GM23338 (cell line): ENCODE data around the gene TLR6. TPM values are rescaled to one million over a fixed set of nuclear protein-coding genes. Genes with fewer than 3 reads are reported as not detected.

Source experiments
- ATAC-seq: fragments of 200-7000 bp; cut with Tn5 transposase; 3 replicates; pipeline ENCODE4 v1.9.1; 2020
- DNase-seq: peaks from one replicate; pipeline ENCODE4 v3.0.0-alpha.2; 2015; ENCODE audit warnings: low spot score
- H2AFZ ChIP-seq: fragments of 200-600 bp; sonication (generic); 2 replicates; pipeline ENCODE4 v1.8.0; 2016; ENCODE audit warnings: antibody characterized with exemption, mild to moderate bottlenecking, moderate library complexity
- H3F3A ChIP-seq: fragments of 200-600 bp; sonication (generic); replicated peaks from 2 replicates; pipeline ENCODE4 v1.8.0; 2017; ENCODE audit warnings: antibody characterized with exemption, mixed run types, low read depth
- H3K27ac ChIP-seq: fragments of 200-600 bp; sonication (generic); 2 replicates; pipeline ENCODE4 v1.6.1; 2016; ENCODE audit warnings: low read depth
- H3K27me3 ChIP-seq: fragments of 200-600 bp; sonication (generic); 2 replicates; pipeline ENCODE4 v1.8.0; 2016; ENCODE audit warnings: mild to moderate bottlenecking, mixed run types, moderate library complexity; ENCODE audit not compliant: insufficient read depth
- H3K36me3 ChIP-seq: fragments of 200-600 bp; sonication (generic); 2 replicates; pipeline ENCODE4 v1.8.0; 2016; ENCODE audit warnings: mild to moderate bottlenecking; ENCODE audit not compliant: insufficient read depth
- H3K4me1 ChIP-seq: fragments of 200-600 bp; sonication (generic); 2 replicates; pipeline ENCODE4 v1.8.0; 2016; ENCODE audit warnings: mild to moderate bottlenecking, moderate library complexity; ENCODE audit not compliant: insufficient read depth
- H3K4me2 ChIP-seq: fragments of 200-600 bp; sonication (generic); 2 replicates; pipeline ENCODE4 v1.7.1; 2017; ENCODE audit warnings: mixed run types
- H3K4me3 ChIP-seq: fragments of 200-600 bp; sonication (generic); 2 replicates; pipeline ENCODE4 v1.6.1; 2016; ENCODE audit warnings: mixed run types
- H3K79me2 ChIP-seq: fragments of 200-600 bp; sonication (generic); replicated peaks from 2 replicates; pipeline ENCODE4 v1.8.0; 2017; ENCODE audit warnings: mild to moderate bottlenecking; ENCODE audit not compliant: insufficient read depth
- H3K9me2 ChIP-seq: fragments of 200-600 bp; sonication (generic); 2 replicates; pipeline ENCODE4 v1.8.0; 2017; ENCODE audit not compliant: insufficient read depth
- H4K20me1 ChIP-seq: fragments of 200-600 bp; sonication (generic); replicated peaks from 2 replicates; pipeline ENCODE4 v1.8.0; 2017; ENCODE audit warnings: mild to moderate bottlenecking; ENCODE audit not compliant: insufficient read depth
- H3K27ac Mint-ChIP-seq: 2 replicates; pipeline ENCODE4 v1.8.0; 2020; ENCODE audit warnings: inconsistent platforms, mild to moderate bottlenecking, moderate library complexity, mixed read lengths
- H3K27me3 Mint-ChIP-seq: 3 replicates; pipeline ENCODE4 v1.8.0; 2022; ENCODE audit warnings: low read depth, mild to moderate bottlenecking, moderate library complexity, mixed read lengths, inconsistent platforms; ENCODE audit not compliant: insufficient read depth, poor library complexity
- H3K36me3 Mint-ChIP-seq: 3 replicates; pipeline ENCODE4 v1.8.0; 2021; ENCODE audit warnings: low read depth, mild to moderate bottlenecking, inconsistent platforms, moderate library complexity, mixed read lengths
- H3K4me1 Mint-ChIP-seq: 3 replicates; pipeline ENCODE4 v1.8.0; 2020; ENCODE audit warnings: mild to moderate bottlenecking, inconsistent platforms, mixed read lengths
- H3K4me3 Mint-ChIP-seq: 3 replicates; pipeline ENCODE4 v1.8.0; 2021; ENCODE audit warnings: moderate library complexity, mild to moderate bottlenecking, inconsistent platforms, mixed read lengths
- H3K9me3 Mint-ChIP-seq: 3 replicates; pipeline ENCODE4 v1.8.0; 2020; ENCODE audit warnings: moderate library complexity, mild to moderate bottlenecking, inconsistent platforms, mixed read lengths
- CREB1 ChIP-seq: fragments of 250-450 bp; sonication (Bioruptor Pico); IDR thresholded peaks from 2 replicates; pipeline ENCODE4 v1.5.0; 2020; ENCODE audit warnings: low read depth, mild to moderate bottlenecking, moderate library complexity
- ETS1 ChIP-seq: IDR thresholded peaks from 2 replicates; pipeline ENCODE4 v1.6.1; 2016; ENCODE audit warnings: antibody characterized with exemption
- EZH2phosphoT487 ChIP-seq: fragments of 200-600 bp; sonication (generic); IDR thresholded peaks from one replicate; pipeline ENCODE4 v1.8.1; 2018; ENCODE audit warnings: antibody characterized with exemption; ENCODE audit not compliant: unreplicated experiment
- JUNB ChIP-seq: IDR thresholded peaks from one replicate; pipeline ENCODE4 v1.6.1; 2016; ENCODE audit warnings: antibody characterized with exemption; ENCODE audit not compliant: unreplicated experiment
- NANOG ChIP-seq: IDR thresholded peaks from 2 replicates; pipeline ENCODE4 v1.6.1; 2016; ENCODE audit warnings: antibody characterized with exemption, borderline replicate concordance
- POLR2AphosphoS5 ChIP-seq: IDR thresholded peaks from 2 replicates; pipeline ENCODE4 v1.6.1; 2016; ENCODE audit warnings: antibody characterized with exemption, low read depth
- STAT1 ChIP-seq: IDR thresholded peaks from one replicate; pipeline ENCODE4 v1.6.1; 2016; ENCODE audit warnings: antibody characterized with exemption; ENCODE audit not compliant: unreplicated experiment
- ZNF114 ChIP-seq: fragments of 250-450 bp; sonication (Bioruptor Pico); IDR thresholded peaks from 2 replicates; pipeline ENCODE4 v1.5.0; 2020; ENCODE audit warnings: mild to moderate bottlenecking, moderate library complexity
- ZNF331 ChIP-seq: fragments of 250-450 bp; sonication (Bioruptor Pico); IDR thresholded peaks from 2 replicates; pipeline ENCODE4 v1.5.0; 2020; ENCODE audit warnings: low read depth, mild to moderate bottlenecking, moderate library complexity
- polyA plus RNA-seq: library from polyadenylated mRNA; unstranded; fragments of >200 nt; fragmentation: Nextera tagmentation; extraction: Ambion mirVana; gene quantifications from 2 replicates; pipeline ENCODE4 v1.2.1, GENCODE V29; 2016
- total RNA-seq: library from RNA; depleted of rRNA; stranded (reverse); fragments of >200 nt; shearing (Covaris generic); gene quantifications from 2 replicates; pipeline ENCODE4 v1.2.3, GENCODE V29; 2014
- TF ChIP-seq, protein P1 (sequence below): IDR thresholded peaks from one replicate; pipeline ENCODE4 v1.6.1; 2018; ENCODE audit warnings: antibody characterized with exemption; ENCODE audit not compliant: unreplicated experiment
- TF ChIP-seq, protein P2 (sequence below), 2 experiments: fragments of 200-600 bp in 1 of 2; sonication (generic) in 1 of 2; conservative IDR thresholded peaks; 2 replicates each; pipeline versions ENCODE4 v1.5.1 to v1.6.1; 2016 to 2017; ENCODE audit warnings: antibody characterized with exemption in 2 of 2, low read depth in 2 of 2, mild to moderate bottlenecking in 2 of 2, moderate library complexity in 1 of 2

The TLR6 gene
- total and polyA plus RNA-seq, 2 experiments from 2014 or later: 0.14 TPM; not detected in 1

DNA sequence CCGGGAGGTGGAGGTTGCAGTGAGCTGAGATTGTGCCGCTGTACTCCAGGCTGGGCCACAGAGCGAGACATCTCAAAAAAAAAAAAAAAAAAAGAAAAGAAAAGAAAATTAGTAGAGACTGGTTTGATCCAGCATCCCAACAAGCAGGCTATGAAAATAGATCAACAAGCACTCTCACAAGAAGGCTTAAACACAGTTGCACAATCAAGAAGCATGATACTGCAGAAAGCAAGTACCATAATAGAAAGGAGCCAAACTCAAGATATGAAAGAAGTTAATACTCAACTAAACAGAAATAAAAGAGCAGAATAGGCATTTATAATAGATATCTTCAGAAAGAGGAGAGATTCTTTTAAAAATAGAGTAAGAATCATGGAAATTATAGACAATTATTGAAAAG, 10.6 kb downstream of the TLR6 start (continued):
- TF ChIP-seq, protein P1, sequence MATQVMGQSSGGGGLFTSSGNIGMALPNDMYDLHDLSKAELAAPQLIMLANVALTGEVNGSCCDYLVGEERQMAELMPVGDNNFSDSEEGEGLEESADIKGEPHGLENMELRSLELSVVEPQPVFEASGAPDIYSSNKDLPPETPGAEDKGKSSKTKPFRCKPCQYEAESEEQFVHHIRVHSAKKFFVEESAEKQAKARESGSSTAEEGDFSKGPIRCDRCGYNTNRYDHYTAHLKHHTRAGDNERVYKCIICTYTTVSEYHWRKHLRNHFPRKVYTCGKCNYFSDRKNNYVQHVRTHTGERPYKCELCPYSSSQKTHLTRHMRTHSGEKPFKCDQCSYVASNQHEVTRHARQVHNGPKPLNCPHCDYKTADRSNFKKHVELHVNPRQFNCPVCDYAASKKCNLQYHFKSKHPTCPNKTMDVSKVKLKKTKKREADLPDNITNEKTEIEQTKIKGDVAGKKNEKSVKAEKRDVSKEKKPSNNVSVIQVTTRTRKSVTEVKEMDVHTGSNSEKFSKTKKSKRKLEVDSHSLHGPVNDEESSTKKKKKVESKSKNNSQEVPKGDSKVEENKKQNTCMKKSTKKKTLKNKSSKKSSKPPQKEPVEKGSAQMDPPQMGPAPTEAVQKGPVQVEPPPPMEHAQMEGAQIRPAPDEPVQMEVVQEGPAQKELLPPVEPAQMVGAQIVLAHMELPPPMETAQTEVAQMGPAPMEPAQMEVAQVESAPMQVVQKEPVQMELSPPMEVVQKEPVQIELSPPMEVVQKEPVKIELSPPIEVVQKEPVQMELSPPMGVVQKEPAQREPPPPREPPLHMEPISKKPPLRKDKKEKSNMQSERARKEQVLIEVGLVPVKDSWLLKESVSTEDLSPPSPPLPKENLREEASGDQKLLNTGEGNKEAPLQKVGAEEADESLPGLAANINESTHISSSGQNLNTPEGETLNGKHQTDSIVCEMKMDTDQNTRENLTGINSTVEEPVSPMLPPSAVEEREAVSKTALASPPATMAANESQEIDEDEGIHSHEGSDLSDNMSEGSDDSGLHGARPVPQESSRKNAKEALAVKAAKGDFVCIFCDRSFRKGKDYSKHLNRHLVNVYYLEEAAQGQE: no peak
- TF ChIP-seq ZNF331 (CRISPR knock-in tag): no peak

GRCh38 chr4:38842994-38843393, 13.6 kb downstream of the TLR6 start:
- H3F3A ChIP-seq: no peaks in the 10 kb centered on the region
- no peaks in the 10 kb centered on the region for H3K36me3 ChIP-seq
- H3K27me3 Mint-ChIP-seq: peaks cover 2% of the 10 kb centered on the region
- no peak overlapping the region for H3K4me2 ChIP-seq
- no peaks in the 10 kb centered on the region for H3K79me2 ChIP-seq
- H3K4me3 Mint-ChIP-seq: no peak overlapping the region
- no peak for TF ChIP-seq NANOG
- no peak overlapping the region for H2AFZ ChIP-seq
- H3K9me3 Mint-ChIP-seq: peaks cover 19% of the 10 kb centered on the region; the same call in 2 of the 3 replicates
- H3K4me1 ChIP-seq: no peaks in the 10 kb centered on the region
- ATAC-seq (peak; percentile 29; the same call in 1 of the 3 replicates), DNase-seq (no peak)
- no peak overlapping the region for H3K27ac Mint-ChIP-seq
- H3K9me2 ChIP-seq: no peaks in the 10 kb centered on the region
- no peaks in the 10 kb centered on the region for H4K20me1 ChIP-seq
- H3K27me3 ChIP-seq: no peaks in the 10 kb centered on the region
- peaks cover 14% of the 10 kb centered on the region; the same call in 2 of the 3 replicates for H3K36me3 Mint-ChIP-seq
- peaks cover 8% of the 10 kb centered on the region for H3K4me1 Mint-ChIP-seq
- no peak overlapping the region for H3K4me3 ChIP-seq
- no peak overlapping the region for H3K27ac ChIP-seq

GRCh38 chr4:38837849-38838248, 18.8 kb downstream of the TLR6 start:
- Histone ChIP-seq H3K79me2 (no peaks in the 10 kb centered on the region), H3K27me3 (no peaks in the 10 kb centered on the region), H2AFZ (no peak overlapping the region), H4K20me1 (no peaks in the 10 kb centered on the region), H3K4me1 (no peaks in the 10 kb centered on the region), H3F3A (no peaks in the 10 kb centered on the region), H3K4me3 (no peak overlapping the region), H3K36me3 (no peaks in the 10 kb centered on the region), H3K27ac (no peak overlapping the region), H3K4me2 (no peak overlapping the region), H3K9me2 (no peaks in the 10 kb centered on the region)
- H3K9me3 Mint-ChIP-seq: peaks cover 4% of the 10 kb centered on the region; the same call in 2 of the 3 replicates
- DNase-seq: no peak
- H3K36me3 Mint-ChIP-seq: no peaks in the 10 kb centered on the region
- H3K27ac Mint-ChIP-seq: no peak overlapping the region
- no peak overlapping the region for H3K4me3 Mint-ChIP-seq
- ATAC-seq: no peak
- peaks cover 2% of the 10 kb centered on the region for H3K27me3 Mint-ChIP-seq
- peaks cover 2% of the 10 kb centered on the region; the same call in 2 of the 3 replicates for H3K4me1 Mint-ChIP-seq
- TF ChIP-seq EZH2phosphoT487 (no peak), POLR2AphosphoS5 (no peak), STAT1 (no peak), ZNF331 (CRISPR knock-in tag) (no peak), NANOG (no peak), JUNB (no peak), CREB1 (CRISPR knock-in tag) (no peak), ETS1 (no peak), ZNF114 (CRISPR knock-in tag) (no peak)
- TF ChIP-seq, protein P2, sequence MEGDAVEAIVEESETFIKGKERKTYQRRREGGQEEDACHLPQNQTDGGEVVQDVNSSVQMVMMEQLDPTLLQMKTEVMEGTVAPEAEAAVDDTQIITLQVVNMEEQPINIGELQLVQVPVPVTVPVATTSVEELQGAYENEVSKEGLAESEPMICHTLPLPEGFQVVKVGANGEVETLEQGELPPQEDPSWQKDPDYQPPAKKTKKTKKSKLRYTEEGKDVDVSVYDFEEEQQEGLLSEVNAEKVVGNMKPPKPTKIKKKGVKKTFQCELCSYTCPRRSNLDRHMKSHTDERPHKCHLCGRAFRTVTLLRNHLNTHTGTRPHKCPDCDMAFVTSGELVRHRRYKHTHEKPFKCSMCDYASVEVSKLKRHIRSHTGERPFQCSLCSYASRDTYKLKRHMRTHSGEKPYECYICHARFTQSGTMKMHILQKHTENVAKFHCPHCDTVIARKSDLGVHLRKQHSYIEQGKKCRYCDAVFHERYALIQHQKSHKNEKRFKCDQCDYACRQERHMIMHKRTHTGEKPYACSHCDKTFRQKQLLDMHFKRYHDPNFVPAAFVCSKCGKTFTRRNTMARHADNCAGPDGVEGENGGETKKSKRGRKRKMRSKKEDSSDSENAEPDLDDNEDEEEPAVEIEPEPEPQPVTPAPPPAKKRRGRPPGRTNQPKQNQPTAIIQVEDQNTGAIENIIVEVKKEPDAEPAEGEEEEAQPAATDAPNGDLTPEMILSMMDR (conservative IDR thresholded peaks at IDR 0.05; ENCODE audit: low read depth in 2 of 2): no peak
- TF ChIP-seq, protein P1: no peak
